GM19372 (cell line): Measurements from ENCODE around the gene MTX1.
"Not testable (repeated sequence)": the region's sequence is repeated elsewhere in the genome, so short reads cannot be mapped to it uniquely, and the experiment has no call there.

Source experiments
- ATAC-seq: cut with Tn5 transposase; IDR thresholded peaks from one replicate; pipeline ENCODE4 v1.9.1; 2021; ENCODE audit warnings: mild to moderate bottlenecking, low read depth, moderate library complexity; ENCODE audit not compliant: unreplicated experiment

MTX1 gene

GRCh38 chr1:155231302-155231701 lies 22.8 kb downstream of the MTX1 start:
- ATAC-seq = not testable (repeated sequence)

- not testable (repeated sequence) for ATAC-seq
Observed at GRCh38 chr1:155232001-155232978, 23.8 kb downstream of the MTX1 start.

- ATAC-seq = not testable (repeated sequence)
Observed at GRCh38 chr1:155233502-155233901, 25.0 kb downstream of the MTX1 start.

- ATAC-seq = not testable (repeated sequence)
Observed at GRCh38 chr1:155235375-155235774, 26.9 kb downstream of the MTX1 start.

- no peak for ATAC-seq
Observed at GRCh38 chr1:155236451-155236850, 28.0 kb downstream of the MTX1 start.

- no peak for ATAC-seq
Observed at GRCh38 chr1:155241069-155241679, 32.7 kb downstream of the MTX1 start.

GRCh38 chr1:155241841-155242264 lies 33.4 kb downstream of the MTX1 start:
- ATAC-seq = no peak

- ATAC-seq = no peak
Observed at GRCh38 chr1:155242805-155243358, 34.4 kb downstream of the MTX1 start.

- peak; percentile 93 for ATAC-seq
Observed at GRCh38 chr1:155244368-155245162, 36.1 kb downstream of the MTX1 start.

- no peak for ATAC-seq
Observed at GRCh38 chr1:155245163-155245524, 36.6 kb downstream of the MTX1 start.

GRCh38 chr1:155246796-155247195 lies 38.3 kb downstream of the MTX1 start:
- not testable (repeated sequence) for ATAC-seq

- no peak for ATAC-seq
Observed at GRCh38 chr1:155247667-155248553, 39.4 kb downstream of the MTX1 start.

- peak; percentile 16 for ATAC-seq
Observed at GRCh38 chr1:155250246-155250632, 41.7 kb downstream of the MTX1 start.

- peak; percentile 83 for ATAC-seq
Observed at GRCh38 chr1:155250633-155251449, 42.3 kb downstream of the MTX1 start.

- ATAC-seq = no peak
Observed at GRCh38 chr1:155251566-155251965, 43.1 kb downstream of the MTX1 start.

- no peak for ATAC-seq
Observed at GRCh38 chr1:155253208-155253607, 44.7 kb downstream of the MTX1 start.

- ATAC-seq = no peak
Observed at GRCh38 chr1:155253797-155254196, 45.3 kb downstream of the MTX1 start.

GRCh38 chr1:155254228-155254713 lies 45.8 kb downstream of the MTX1 start:
- no peak for ATAC-seq
